NB4 (cell line): Measurements from ENCODE around the gene INCA1.

Source experiments
- CTCF ChIP-seq: IDR thresholded peaks from one replicate; pipeline ENCODE4 v1.5.1; 2012; ENCODE audit warnings: low read depth, low read length
- MAX ChIP-seq: IDR thresholded peaks from 2 replicates; pipeline ENCODE4 v1.6.1; 2011; ENCODE audit warnings: low read depth, low read length
- MYC ChIP-seq: IDR thresholded peaks from 2 replicates; pipeline ENCODE4 v1.6.1; 2011; ENCODE audit warnings: low read depth, low read length
- POLR2A ChIP-seq: IDR thresholded peaks from 2 replicates; pipeline ENCODE4 v1.6.1; 2011; ENCODE audit warnings: mild to moderate bottlenecking; ENCODE audit not compliant: insufficient read length; ENCODE audit errors: extremely low read depth

GRCh38 chr17:4940555-4941318 is 56.6 kb downstream of the INCA1 start:
- no peak for TF ChIP-seq MAX
- no peak for TF ChIP-seq POLR2A
- TF ChIP-seq CTCF: no peak
- no peak for TF ChIP-seq MYC
